Right kidney (tissue), 1 donor: Measurements from ENCODE around the gene GRAMD2B.
"Not testable (repeated sequence)": the region's sequence is repeated elsewhere in the genome, so short reads cannot be mapped to it uniquely, and the experiment has no call there.

ENCODE experiments used
- DNase-seq: peaks from one replicate; pipeline ENCODE4 v3.0.0-alpha.2; 2016

GRAMD2B gene

GRCh38 chr5:126514131-126514557, 90.9 kb downstream of the GRAMD2B start:
- DNase-seq = no peak

GRCh38 chr5:126514558-126515141, 91.4 kb downstream of the GRAMD2B start:
- no peak for DNase-seq

DNA sequence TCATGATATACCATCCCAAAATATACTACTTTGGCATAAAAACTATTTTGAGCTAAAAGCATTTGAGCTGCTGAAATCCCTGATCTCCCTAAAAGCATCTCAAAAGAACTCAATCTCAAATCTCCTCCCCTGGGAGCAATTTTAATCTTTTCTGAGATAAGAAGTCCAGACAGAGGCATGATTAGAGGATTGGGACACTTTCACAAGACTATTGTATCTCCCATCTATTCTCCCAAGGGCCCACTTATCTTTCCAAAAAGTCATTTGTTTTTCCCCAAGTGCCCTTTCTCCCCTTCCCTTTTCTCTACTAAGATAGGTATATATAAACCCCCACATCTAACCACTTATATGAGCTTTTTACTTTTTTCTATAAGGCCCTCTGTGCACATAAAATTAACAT, 92.1 kb downstream of the GRAMD2B start:
- no peak for DNase-seq

GRCh38 chr5:126516133-126516532, 92.9 kb downstream of the GRAMD2B start:
- no peak for DNase-seq

GRCh38 chr5:126516852-126517251, 93.6 kb downstream of the GRAMD2B start:
- DNase-seq = no peak

DNA sequence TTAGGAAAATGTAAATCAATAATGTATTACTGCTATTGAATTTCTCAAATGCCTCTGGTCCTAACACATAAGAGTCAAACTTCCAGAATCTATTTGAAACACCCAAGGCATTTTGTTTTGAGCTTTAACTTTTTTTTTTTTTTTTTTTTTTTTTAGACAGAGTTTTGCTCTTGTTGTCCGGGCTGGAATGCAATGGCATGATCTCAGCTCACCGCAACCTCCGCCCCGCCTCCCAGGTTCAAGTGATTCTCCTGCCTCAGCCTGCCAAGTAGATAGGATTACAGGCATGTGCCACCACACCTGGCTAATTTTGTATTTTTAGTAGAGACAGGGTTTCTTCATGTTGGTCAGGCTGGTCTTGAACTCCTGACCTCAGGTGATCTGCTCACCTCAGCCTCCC, 96.0 kb downstream of the GRAMD2B start:
- not testable (repeated sequence) for DNase-seq

DNA sequence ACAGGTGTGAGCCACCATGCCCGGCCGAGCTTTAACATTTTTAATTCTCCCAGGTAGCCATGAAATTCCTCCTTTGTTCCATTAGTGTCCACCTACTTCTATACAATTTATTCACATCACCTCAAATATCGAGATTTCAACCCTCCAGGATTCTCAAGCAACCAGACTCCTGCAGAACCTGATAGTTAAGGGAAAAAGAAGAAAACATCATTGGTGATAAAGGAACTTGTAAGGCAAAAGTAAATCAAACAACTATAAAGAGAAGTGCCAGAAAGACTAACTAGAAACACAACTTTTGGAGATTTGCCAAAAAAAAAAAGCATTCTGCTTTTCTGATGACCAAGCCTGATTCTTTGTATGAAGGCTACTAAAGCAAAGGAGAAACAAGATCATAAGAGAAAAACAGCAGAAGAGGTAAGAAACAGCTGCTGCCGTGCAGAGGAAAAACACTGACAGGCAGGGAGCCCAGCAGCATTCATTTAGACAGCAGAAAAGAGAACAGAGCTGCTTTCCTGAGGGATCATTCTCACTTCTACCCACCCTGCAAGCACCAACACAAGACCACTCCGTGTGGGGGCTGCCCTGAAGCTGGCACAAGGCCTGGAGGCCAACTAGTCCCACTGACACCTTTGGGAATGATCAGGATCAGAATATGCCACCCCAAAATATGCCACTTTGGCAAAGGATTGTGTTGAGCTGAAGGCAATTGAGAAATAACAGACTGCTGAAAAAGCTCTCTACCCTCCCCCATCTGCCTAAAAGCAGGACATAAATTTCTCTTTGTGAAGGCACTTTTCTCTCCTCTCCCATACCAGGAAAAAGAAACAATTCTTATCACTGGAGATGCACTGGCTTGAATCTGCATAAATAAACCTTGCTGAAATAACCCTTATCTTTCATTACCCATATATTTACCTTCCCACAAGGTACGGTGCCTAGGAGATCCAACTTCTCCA, 96.7 kb downstream of the GRAMD2B start:
- peak; percentile 68 for DNase-seq

GRCh38 chr5:126520593-126520953, 97.4 kb downstream of the GRAMD2B start:
- no peak for DNase-seq

DNA sequence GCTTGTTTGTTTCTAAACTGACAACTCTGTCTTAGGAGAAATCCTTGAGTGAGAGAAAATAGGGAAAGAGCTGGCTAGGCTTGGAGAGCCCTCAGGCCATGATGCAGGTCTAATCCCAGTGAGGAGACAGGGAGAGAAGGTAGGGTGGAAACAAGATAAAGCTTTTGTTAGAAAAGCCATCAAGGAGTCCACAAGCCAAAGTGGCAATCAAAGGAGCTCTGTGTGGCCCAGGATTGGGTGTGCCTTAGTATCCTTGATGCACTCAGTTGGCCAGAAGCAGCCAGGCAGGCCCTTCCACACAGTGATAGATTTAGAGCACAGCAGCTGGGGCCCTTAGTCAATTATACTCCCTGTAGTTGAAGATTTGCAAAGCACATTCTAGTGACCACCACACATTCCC, 97.9 kb downstream of the GRAMD2B start:
- no peak for DNase-seq

GRCh38 chr5:126523818-126524510, 100.8 kb downstream of the GRAMD2B start:
- no peak for DNase-seq

GRCh38 chr5:126525630-126526245, 102.5 kb downstream of the GRAMD2B start:
- DNase-seq = no peak

DNA sequence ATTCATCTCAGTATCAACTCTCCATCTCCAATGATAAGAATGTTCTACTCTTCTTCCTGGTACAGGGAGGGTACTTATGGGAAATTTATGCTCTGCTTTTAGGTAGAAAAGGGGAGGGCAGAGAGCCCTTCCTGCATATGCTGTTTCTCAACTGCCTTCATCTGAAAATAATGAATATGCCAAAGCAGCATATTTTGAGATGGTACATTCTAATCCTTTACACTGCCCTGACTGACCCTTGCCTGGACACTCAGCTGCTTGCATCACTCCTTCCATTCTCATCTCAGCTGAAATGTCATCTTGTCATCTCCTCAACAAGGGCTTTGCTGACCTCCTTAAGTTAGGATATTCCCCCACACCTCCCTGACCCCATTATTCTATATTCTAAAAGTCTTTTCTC, 103.3 kb downstream of the GRAMD2B start:
- no peak for DNase-seq

DNA sequence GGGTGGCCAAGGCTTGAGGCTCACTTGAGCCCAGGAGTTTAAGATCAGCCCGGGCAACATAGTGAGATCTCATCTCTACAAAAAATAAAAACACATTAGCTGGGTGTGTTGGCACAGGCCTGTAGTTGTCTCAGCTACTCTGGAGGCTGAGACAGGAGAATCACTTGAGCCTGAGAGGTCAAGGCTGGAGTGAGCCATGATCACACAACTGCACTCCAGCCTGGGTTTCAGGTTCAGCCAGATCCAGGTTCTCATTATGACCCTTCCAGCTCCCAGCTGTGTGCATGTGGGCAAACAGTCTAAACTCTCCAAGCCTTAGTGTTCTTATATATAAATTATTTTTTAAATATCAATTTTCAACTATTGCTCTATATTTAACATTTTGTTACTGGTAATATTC, 103.9 kb downstream of the GRAMD2B start:
- DNase-seq = no peak

GRCh38 chr5:126527892-126528291, 104.7 kb downstream of the GRAMD2B start:
- DNase-seq = no peak

DNA sequence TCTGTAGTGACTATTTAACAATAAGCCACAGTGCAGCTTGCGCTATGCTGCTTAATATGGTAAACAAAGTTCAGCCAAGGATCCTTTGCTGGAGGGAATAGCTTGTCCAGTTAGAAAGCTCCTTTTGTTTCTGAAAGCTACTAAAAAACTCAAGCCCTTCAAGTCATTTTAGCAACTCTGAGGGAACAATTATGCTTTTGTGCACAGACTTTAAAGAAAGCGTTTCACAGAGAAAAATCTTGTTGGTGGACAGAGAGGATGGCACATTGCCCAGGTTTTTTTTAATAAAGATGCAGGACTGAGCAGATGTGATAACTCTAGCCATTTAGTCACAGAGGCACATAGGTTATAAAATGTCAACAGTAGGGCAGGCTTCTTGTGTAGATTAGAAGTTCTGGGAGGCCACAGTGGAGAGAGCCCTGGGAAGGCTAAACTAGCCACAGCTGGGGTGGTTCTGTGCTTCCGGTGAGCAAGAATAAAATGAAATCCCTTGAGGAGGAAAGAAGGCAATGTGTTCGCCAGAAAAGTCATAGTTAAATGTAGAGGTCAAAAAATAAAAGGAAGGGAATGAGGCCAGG, 108.4 kb downstream of the GRAMD2B start:
- peak; percentile 28 for DNase-seq

DNA sequence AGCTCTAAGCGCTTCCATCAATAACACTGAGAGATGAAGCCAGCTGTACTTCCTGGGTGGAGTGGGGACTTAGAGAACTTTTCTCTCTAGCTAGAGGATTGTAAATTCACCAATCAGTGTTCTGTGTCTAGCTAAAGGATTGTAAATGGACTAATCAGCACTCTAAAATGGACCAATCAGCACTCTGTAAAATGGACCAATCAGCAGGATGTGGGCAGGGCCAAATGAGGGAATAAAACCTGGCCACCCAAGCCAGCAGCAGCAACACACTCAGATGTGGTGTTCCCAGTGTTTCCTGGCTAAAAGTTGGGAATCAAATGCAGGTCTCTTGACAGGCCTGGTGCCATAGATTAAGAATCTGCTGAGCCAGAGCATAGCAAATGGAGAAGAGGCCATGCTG, 111.3 kb downstream of the GRAMD2B start:
- DNase-seq = no peak

DNA sequence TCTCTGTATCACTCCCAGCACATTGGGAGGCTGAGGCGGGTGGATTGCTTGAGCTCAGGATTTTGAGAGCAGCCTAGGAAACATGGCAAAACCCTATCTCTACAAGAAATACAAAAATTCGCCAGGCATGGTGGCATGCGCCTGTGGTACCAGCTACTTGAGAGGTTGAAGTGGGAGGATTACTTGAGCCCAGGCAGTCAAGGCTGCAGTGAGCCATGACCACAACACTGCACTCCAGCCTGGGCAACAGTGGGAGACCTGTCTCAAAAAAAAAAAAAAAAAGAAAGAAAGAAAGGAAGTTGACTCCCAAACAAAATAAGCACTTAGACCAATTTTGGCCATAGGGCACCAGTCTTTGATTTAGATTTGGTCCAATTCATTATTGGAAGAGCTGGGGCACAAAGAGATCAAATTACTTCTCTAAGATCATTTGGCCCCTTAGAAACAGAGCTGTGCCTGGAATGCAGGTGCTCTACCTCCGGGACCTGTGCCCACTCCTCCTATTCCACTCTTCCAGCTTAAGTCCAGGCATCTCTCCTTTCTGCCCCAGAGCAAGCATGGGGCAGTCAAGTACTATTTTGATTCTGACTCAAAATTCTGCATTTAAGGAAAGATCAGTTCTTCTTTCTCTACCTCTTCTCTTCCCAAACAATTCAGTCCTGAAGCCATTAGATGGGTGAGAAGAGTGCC, 112.8 kb downstream of the GRAMD2B start:
- DNase-seq = no peak

DNA sequence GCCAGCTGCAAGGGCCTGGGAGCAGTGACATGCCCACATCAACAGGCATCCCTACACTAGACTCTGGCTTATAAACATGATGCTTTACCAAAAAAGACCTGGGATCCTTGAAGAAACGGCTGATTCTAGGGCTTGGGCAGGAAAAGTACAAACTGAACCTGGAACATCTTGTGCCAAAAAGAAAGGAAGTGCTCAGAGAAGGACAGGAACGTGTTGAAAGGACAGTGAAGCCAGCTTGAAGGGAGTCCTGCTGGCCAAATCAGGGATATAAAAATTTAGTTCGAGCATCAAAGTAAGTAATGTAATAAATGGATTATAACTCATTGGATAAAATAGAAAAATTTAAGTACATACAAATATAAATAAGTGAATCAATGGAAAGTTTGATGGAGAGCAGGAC, 113.7 kb downstream of the GRAMD2B start:
- no peak for DNase-seq

DNA sequence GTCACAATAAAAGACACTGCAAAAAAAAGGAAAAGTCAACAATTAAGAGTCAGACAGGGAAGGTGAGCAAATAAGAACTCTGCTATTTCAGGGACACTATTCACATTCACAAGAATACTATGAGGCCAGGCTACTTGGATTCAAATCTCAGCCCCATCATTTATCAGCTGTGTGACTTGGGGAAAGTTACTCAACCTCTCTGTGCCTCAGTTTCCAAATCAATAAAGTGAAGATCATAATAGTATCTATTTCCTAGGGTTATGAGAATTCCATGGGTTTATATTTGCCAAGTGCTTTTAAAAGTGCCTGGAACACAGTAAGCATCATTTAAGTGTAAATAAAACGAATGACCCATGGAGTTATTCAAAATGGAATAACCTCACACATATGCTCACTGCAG, 115.4 kb downstream of the GRAMD2B start:
- no peak for DNase-seq

DNA sequence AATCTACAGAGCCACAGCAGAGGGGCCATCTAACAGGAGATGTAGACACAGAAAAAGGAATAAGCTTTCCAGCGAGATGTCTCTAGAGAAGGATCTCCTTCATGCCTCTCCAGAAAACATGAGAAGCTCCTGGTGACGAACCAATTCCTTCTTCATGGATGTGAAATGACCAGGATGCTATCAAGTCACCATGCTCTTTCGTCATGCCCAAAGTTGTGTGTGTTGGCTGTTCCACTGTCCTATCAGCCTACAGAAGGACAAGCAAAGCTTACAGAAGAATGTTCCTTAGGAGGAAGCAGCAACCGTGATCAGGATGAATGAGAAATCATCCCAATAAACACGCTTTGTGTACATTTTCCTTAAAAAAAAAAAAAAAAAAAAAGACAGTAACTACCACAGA, 117.4 kb downstream of the GRAMD2B start:
- DNase-seq = no peak

DNA sequence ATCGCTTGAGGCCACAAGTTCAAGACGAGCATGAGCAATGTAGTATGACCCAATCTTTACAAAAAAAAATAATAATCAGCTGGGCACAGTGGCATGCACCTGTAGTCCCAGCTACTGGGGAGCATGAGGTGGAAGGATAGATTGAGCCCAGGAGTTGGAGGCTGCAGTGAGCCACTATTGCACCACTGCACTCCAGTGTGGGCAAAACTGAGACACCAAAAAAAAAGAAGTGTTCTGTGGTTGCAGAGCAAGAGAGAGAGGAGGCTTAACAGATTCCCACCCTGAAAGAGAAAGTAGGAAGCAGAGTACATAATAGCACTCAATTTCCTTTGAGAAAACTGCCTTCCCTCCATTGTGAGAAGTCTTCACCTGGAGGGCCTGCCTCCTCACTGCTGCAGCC, 119.2 kb downstream of the GRAMD2B start:
- no peak for DNase-seq

GRCh38 chr5:126543009-126543408, 119.8 kb downstream of the GRAMD2B start:
- no peak for DNase-seq
